GM21737 (cell line): ENCODE results near the gene TYW1B.
"Not testable (repeated sequence)": the region's sequence is repeated elsewhere in the genome, so short reads cannot be mapped to it uniquely, and the experiment has no call there.

Experiments used
- ATAC-seq: cut with Tn5 transposase; IDR thresholded peaks from one replicate; pipeline ENCODE4 v1.9.1; 2021; ENCODE audit warnings: mild to moderate bottlenecking, moderate library complexity; ENCODE audit not compliant: unreplicated experiment

TYW1B gene

GRCh38 chr7:72816370-72817157 is 11.4 kb downstream of the TYW1B start:
- not testable (repeated sequence) for ATAC-seq

GRCh38 chr7:72810437-72810836 is 17.6 kb downstream of the TYW1B start:
- ATAC-seq: not testable (repeated sequence)

GRCh38 chr7:72808511-72808910 is 19.5 kb downstream of the TYW1B start:
- ATAC-seq: not testable (repeated sequence)

GRCh38 chr7:72806851-72807250 is 21.1 kb downstream of the TYW1B start:
- ATAC-seq: not testable (repeated sequence)

- no peak for ATAC-seq
Measured at GRCh38 chr7:72805526-72806494, 22.2 kb downstream of the TYW1B start.

- not testable (repeated sequence) for ATAC-seq
Measured at GRCh38 chr7:72803778-72804177, 24.2 kb downstream of the TYW1B start.

GRCh38 chr7:72801564-72801963 is 26.4 kb downstream of the TYW1B start:
- not testable (repeated sequence) for ATAC-seq

GRCh38 chr7:72795401-72795800 is 32.6 kb downstream of the TYW1B start:
- ATAC-seq: not testable (repeated sequence)

GRCh38 chr7:72793791-72794190 is 34.2 kb downstream of the TYW1B start:
- ATAC-seq: no peak

- not testable (repeated sequence) for ATAC-seq
Measured at GRCh38 chr7:72790698-72791060, 37.3 kb downstream of the TYW1B start.

- ATAC-seq: not testable (repeated sequence)
Measured at GRCh38 chr7:72790048-72790697, 37.8 kb downstream of the TYW1B start.

- ATAC-seq: no peak
Measured at GRCh38 chr7:72785166-72785955, 42.6 kb downstream of the TYW1B start.

- not testable (repeated sequence) for ATAC-seq
Measured at GRCh38 chr7:72783601-72784370, 44.2 kb downstream of the TYW1B start.

- no peak for ATAC-seq
Measured at GRCh38 chr7:72781631-72782030, 46.4 kb downstream of the TYW1B start.

- ATAC-seq: no peak
Measured at GRCh38 chr7:72781161-72781560, 46.8 kb downstream of the TYW1B start.

- not testable (repeated sequence) for ATAC-seq
Measured at GRCh38 chr7:72780289-72780894, 47.6 kb downstream of the TYW1B start.

- not testable (repeated sequence) for ATAC-seq
Measured at GRCh38 chr7:72777167-72777566, 50.8 kb downstream of the TYW1B start.

- ATAC-seq: not testable (repeated sequence)
Measured at GRCh38 chr7:72772627-72773026, 55.4 kb downstream of the TYW1B start.

GRCh38 chr7:72766994-72767393 is 61.0 kb downstream of the TYW1B start:
- ATAC-seq: not testable (repeated sequence)
